ENCODE measurements around the gene RHOB.

DNA sequence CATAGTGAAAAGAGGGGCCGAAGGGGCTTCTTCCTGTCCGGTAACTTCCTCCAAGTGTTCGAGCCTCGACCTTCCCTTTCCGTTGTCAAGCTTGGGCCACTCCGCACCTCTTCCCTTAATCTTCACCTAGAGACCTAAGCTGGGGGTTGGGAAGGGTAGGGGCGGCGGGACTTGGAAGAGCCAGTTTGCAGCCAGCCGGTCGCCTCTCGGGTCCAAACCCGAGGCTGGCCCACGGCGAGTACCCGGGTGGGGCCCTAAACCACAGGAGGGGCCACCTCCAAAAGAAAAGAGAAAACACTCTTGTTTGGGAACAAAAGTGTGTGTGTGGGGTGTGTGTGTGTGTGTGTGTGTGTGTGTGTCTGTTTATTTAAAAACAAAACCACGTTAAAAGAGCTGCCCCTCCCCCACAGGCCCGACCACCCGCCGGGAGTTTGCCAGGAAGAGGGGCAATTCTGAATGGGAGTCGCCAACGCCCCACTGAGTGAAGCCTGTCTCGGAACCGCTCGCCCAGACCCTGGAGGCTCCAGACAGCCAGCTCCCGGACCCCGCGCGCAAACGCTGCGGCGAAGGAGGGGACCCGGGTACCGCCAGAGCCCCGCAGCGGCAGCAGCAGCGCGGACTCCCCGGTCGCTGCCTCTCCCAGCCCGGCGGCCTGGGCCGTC lies 488 bp upstream of the RHOB start:
- TF ChIP-seq CTCF (IDR thresholded peaks at IDR 0.05) (no peak), POLR2A (IDR thresholded peaks at IDR 0.05) (no peak), POLR2AphosphoS5 (IDR thresholded peaks at IDR 0.05) (no peak)

Data from prostate gland (tissue), 2 donors.